Globus pallidus (tissue), 1 donor: Measurements from ENCODE around the gene SRRT.
"Not testable (repeated sequence)": the region's sequence is repeated elsewhere in the genome, so short reads cannot be mapped to it uniquely, and the experiment has no call there.

ENCODE experiments used
- DNase-seq: peaks from one replicate; pipeline ENCODE4 v3.0.0-alpha.2; 2015; ENCODE audit warnings: low spot score

SRRT gene

DNA sequence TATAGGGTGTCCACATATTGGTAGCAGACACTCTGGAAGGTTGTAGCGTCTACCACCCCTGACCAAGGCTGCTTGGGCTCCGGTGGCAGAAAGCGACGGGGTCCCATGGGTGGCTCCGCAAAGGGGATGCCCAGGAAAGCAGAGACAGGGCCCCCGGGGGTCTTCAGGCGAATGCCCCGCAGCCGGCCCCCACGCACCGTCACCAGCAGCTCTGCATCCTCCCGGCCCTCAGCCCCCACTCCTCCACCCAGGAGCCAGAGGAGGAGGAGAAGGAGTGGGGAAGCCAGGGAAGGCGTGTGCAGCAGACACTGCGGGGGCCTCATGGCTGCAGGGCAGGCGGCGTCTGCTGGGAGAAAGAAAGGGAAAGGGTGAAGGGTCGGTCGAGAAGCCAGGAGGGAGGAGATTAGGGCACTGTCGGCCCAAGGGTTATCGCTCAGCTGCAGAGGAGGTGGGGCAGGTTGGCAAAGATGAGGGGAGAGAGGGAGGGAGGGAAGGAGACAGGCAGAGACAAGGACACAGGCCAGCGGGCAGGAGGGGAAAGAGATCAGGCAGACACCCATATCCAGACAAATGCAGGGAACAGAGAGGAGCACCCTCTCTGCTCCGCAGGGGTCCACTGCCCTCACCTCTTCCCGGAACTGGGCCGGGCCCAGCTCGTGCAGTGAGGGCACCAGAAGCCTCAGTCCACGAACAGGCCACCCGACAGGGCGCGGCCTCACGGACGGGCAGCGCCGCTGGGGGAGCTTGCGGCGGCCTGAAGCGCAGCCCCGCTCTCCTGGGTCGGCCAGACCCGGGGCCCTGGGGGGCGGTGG lies 19.2 kb downstream of the SRRT start:
- DNase-seq, result no peak

DNA sequence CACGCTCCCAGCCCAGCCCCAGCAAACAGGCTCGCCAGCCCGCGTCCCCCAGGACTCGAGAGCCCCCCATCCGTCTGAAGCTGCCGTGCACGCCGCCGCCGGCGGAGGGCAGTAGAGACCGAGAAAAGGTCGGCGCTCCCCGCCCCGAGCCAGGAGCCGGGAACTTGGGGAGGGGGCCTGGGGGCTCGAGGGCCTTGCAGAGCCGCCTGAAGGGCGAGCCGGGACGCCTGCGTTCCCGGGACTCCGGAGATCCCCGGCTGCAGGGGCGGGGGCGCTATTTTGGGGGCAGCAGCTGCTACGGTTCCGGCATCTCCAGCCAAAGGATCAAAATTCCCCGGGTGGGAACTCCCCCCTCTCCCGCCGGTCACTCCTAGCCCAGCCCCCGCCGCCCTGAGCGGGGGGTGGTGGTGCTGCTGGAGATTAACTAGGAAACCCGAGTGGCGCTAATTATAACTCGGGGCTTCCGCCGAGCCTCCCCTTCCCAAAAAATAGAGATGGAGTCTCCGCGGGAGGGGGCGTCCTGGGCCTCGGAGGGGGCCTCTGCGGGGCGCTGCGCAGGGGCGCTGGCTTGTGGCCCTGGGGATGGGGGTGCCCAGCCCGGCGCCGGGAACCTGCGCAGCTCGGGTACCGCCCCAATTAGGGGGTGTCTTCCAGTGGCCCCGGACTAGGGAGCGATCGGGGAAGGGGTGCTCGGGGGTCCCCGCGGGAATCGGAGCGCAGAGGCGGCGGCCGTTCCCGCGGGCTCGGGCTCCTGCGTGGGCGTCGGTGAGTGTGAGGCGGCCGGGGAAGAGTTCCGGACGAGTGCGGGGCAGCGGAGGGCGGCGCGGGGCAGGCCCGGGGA lies 20.2 kb downstream of the SRRT start:
- DNase-seq, result no peak

DNA sequence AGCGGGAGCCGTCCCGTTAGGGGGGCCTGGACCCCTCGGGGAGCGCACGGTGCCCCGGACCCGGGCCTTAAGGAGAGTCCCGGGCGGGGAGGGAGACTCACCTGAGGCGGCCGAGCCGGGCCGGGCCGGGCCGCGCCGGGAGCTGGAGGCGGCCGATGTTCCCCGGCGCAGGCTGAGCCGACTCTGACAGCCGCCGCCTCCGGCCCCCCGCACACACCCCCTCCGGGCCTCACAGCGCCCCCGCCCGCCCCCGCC lies 20.7 kb downstream of the SRRT start, which contains the start of gene ACHE:
Gene ACHE, minus strand, starts transcription at position 188 of the 255 bp plus-strand sequence. CDS start 1,656 bp downstream, outside the sequence.
- no peak for DNase-seq

DNA sequence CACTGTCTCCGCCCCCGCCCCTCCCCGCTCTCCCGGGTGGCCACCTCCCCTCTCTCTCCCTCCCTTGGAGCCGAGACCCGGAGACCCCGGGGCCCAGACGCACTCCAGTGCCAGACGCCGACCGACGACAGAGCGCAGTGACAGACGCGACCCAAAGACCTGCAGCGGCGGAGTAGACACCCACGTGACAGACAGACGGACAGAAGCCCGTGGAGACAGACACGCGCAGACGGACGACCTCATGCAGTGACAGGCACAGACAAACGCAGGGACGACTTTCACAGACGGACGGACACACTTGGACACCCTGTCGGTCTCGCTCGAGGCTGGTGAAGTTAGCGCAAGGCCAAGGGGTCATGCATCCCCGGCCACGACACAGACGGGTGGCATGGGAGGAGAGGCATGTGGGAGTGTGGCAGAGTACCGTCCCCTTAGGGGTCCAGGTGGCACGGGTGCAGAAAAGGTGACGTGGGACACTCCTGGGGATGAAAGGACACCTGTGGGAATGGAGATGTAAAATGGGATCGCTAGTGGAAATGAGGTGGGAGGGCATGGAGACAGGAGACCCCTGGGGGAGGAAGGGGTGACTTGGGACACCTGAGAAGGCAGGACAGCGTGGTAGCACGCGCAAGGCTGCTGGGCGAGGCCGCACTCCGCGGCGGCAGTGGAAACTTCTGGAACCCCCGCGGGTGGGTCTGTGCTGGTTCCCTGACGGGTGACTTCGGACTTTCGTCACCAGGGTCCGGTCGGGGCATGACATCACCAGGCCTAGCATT lies 21.2 kb downstream of the SRRT start:
- no peak for DNase-seq

DNA sequence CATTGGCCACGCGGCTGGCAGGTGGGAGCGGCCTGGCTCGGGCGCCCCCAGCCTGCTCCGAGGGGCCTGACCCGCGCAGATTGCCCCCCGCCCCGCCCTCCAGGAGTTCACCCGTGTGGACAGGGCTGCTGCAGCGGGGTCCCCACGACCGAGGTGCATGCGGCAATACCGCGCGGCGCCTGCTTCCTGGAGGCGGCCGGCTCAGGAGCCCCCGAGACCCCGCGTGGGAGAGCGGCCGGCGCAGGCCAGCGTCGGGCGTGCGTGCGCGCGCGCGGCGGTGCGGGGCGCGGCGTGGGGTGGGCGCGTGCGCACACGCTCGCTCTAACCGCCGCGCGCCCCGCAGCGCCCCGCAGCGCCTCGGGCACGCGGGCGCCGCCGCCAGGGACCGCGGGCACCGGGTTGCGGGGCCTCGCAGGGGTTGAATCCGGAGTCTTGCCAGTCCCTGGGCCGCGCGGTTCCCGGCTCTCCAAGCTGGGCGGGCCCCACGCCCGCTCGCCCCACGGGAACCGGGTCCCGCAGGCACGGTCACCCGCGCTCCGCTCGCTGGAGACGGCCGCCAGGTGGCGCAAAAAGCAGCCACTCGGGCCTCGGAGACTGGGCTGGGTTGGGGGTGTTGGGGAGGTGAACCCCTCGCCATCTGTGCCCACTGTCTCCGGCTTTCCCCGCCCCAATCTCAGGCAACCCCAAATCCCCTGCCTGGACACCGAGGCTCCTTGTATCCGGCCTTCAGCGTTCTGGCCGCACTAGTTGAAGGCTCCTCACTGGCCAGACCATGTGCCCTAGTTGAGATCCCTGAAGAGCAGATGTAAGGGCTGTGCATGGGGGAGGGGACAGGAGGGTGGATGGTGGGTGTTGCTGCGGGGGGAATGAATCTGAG lies 22.1 kb downstream of the SRRT start:
- no peak for DNase-seq

DNA sequence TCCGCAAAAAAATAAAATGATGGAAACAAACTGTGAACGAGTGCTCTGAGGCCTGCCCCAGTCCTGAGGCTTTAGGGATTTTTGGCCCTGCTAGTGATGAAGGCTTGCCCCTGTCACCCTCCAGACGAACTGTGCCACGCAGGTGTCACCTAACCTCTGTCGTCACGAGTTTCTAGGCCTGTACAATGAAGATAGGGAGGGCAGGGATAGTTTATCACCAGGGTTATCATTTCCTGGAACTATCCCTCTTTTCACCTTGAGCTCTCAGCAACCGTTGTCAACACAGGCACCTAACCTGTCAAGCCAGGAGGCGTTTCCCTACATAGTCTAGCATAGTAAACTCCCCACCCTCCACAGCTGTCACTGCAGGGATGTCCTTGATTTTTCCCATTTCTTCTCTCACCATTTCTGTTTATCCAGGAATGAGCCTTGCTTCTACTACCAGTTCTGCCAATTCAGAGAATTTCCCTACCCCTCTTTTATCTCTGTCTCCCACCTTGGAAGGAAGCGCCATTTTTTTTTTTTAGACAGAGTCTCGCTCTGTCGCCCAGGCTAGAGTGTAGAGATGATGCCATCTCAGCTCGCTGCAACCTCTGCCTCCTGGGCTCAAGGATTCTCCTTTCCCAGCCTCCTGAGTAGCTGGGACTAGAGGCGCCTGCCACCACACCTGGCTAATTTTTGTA lies 23.0 kb downstream of the SRRT start:
- no peak for DNase-seq

DNA sequence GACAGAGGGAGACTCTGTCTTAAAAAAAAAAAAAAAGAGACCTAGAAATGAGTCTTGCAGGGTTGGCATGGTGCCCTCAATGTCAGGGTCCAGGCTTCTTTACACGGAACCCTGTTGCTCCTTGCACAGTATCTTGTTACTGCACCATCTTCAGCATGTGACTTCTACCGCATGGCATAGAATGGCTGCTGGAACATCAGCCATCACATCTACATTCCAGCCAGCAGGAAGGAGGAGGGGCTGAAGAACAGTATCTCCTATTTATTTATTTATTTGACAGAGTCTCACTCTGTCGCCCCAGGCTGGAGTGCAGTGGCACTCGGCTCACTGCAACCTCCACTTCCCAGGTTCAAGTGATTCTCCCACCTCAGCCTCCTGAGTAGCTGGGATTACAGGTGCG lies 24.5 kb downstream of the SRRT start:
- no peak for DNase-seq

DNA sequence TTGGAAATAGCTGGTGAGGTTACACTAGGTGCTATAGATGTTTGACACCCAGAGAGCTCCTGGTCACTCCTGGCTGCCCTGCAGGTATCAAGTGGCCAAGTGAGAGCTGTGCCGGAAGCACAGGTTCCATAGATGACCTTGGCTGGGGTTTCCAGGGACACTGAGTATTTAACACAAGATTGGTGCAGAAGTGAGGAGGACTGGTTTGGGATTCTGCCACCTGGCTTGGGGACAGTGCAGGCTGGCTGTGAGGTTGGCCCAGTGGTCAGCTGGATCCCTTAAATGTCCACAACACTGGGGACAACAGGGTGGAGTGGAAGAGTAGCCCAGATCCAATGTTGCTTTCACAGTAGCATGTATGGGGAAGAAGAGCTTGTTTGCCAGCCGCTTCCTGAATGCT lies 26.1 kb downstream of the SRRT start:
- DNase-seq, result no peak

DNA sequence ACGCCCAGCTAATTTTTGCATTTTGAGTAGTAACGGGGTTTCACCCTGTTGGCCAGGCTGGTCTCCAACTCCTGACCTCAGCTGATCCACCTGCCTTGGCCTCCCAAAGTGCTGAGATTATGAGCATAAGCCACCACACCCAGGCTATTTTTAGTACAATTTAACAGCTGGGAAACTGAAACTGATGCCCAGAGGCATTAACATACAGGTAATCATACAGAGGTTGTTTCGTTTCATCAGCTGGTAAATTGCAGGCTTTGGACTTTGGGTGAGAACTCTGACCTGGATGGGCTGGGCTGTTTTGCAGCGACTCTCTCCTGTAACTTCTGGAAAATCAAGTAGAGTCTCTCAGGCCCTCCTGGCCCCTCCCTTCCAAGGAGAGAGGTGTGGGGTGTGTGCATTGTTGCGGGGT lies 27.0 kb downstream of the SRRT start:
- DNase-seq, result no peak

DNA sequence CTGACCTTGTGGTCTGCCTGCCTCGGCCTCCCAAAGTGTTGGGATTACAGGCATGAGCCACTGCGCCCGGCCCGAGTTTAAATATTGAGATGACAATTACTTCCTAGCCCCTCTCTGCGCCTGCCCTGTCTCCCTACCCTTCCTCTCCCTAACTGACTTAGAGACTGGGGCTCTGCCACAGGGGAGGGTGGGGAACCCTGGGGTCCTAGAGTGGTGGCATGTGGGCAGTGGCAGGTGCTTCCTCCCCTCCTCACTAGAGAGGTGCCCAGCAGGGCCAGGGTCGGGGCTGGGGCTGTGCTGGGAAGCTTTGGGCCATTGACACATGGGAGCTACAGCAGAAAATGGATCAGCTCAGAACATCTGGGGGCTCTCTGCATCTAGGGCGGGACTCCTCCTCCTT lies 27.7 kb downstream of the SRRT start:
- no peak for DNase-seq

DNA sequence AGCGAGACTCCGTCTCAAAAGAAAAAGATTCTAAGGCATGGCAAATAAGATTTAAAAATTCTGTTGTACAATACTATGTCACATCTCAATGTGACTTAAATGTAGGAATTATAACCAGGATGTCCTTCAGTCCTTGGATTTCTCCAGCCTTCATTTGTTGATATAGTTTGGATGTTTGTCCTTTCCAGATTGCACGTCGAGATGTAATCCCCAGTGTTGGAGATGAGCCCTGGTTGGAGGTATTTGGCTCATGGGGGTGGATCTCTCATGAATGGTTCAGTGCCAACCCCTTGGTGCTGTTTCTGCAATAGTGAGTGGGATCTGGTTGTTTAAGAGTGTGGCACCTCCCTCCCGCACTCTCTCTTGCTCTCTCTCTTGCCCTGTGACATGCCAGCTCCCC lies 33.6 kb downstream of the SRRT start:
- DNase-seq, result no peak

DNA sequence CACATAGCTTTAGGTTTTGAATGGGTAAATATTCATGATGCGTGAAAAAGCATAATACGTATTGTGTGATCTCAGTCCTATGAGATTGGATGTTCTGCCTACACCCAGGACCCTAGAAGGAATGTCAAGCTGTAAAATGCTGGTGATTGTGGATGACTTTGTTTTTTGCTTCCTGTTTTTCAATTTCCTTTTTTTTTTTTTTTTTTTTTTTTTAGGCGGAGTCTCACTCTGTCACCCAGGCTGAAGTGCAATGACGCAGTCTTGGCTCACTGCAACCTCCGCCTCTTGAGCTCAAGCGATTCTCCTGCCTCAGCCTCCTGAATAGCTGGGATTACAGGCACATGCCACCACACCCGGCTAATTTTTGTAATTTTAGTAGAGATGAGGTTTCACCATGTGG lies 35.5 kb downstream of the SRRT start:
- DNase-seq, result not testable (repeated sequence)

DNA sequence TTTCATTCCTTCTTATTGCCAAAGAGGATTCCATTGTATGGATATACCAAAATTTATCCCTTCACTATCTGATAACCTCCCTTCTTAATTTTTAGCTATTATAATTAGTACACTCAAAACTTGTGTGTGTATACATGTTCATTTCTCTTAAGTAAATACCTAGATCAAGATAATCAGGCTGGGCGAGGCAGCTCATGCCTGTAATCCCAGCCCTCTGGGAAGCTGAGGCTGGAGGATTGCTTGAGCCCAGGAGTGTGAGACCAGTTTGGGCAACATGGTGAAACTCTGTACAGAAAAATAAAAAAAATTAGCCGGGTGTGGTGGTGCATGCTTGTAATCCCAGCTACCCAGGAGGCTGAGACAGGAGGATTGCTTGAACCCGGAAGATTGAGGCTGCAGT lies 36.6 kb downstream of the SRRT start:
- no peak for DNase-seq

DNA sequence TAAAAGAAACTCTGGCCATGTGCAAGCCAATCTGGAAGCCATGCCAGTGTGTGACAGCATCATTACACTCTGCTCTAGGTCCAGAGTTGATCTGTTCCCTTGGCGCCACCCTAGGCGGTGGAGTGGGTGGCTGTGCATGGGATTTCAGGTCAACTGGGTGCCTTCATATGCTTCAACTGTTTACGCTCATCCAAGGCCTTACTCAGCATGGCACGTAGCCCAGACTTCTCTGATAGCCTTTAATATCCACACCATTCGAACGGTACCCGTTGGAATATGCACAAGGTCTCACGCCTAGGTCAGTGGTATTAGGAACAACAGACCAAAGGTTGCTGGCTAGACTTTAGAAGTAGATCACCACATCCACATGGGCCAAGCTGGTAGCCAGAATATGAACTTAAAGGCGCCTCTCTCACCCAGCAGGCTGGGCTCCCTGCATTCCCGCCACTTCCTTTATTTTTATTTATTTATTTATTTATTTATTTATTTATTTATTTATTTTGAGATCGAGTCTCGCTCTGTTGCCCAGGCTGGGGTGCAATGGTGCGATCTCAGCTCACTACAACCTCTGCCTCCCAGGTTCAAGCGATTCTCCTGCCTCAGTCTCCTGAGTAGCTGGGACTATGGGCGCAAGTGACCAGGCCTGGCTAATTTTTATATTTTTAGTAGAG lies 39.4 kb downstream of the SRRT start:
- no peak for DNase-seq

DNA sequence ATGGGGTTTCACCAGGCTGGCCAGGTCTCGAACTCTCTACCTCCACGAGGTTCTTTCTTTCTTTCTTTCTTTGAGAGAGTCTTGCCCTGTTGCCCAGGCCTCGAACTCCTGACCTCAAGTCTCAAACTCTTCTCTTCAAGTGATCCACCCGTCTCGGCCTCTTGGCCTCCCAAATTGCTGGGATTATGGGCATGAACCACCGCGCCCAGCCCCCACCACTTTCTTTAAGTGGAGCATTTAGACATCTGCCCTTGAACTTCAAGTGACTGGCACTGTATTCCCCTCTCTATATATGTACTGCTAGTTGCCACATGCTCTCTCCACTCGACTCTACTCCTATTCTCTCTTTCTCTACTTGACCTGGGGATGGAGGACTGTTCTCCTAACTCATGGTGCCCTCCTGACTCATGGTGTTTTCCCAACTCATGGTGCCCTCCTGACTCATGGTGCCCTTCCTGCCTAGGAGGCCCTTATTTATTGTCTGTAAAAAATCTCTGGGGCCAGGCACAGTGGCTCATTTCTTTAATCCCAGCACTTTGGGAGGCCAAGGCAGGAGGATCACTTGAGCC lies 40.1 kb downstream of the SRRT start:
- no peak for DNase-seq

DNA sequence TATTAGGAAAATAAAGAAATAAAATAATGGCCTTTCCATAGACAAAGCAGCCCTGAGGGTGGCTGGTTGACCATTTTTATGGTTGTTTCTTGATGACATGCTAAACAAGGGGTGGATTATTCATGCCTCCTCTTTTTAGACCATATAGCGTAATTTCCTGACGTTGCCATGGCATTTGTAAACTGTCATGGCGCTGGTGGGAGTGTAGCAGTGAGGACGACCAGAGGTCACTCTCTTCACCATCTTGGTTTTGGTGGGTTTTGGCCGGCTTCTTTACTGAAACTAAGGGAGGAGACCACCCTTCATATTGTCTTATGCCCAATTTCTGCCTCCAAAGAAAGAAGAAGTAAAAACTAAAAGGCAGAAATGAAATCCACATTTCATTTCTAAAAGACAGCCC lies 44.4 kb downstream of the SRRT start:
- not testable (repeated sequence) for DNase-seq

DNA sequence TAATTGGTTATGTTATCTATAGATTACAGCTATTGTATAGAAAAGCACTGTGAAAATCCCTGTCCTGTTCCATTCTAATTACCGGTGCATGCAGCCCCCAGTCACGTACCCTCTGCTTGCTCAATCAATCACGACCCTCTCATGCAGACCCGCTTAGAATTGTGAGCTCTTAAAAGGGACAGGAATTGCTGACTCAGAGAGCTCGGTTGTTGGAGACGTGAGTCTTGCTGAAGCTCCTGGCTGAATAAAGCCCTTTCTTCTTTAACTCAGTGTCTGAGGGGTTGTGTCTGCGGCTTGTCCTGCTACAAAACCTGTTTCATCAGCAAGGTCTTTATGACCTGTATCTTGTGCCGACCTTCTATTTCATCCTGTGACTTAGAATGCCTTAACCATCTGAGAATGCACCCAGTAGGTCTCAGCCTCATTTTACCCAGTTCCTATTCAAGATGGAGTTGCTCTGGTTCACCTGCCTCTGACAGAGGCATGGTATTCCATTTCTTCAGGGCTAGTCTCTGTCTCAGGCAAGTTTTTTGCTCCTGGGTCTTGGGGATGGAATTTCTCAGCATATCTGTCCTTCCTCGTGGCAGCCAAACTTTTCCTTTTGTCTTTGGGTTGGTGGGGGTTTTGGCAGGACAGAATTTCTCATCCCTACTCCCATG lies 45.0 kb downstream of the SRRT start:
- not testable (repeated sequence) for DNase-seq

DNA sequence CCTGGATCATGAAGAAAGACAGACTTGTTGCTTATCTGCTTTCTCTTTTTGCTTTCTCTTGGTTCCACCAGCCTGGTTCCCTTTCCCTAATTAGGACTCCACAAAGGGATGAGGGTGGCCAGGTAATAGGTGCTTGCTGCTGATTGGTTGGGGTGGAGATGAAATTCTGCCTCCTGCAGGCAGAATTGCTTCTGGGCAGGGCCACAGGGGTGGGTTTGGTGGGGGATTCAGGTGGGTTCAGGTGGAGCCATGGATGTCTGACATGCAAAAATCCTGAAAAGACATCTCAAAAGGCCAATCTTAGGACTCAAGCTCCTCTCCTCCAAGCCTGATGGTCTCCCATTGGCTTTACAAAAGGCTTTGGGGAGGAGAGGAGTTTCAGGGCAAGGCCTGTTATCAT lies 46.1 kb downstream of the SRRT start:
- no peak for DNase-seq

DNA sequence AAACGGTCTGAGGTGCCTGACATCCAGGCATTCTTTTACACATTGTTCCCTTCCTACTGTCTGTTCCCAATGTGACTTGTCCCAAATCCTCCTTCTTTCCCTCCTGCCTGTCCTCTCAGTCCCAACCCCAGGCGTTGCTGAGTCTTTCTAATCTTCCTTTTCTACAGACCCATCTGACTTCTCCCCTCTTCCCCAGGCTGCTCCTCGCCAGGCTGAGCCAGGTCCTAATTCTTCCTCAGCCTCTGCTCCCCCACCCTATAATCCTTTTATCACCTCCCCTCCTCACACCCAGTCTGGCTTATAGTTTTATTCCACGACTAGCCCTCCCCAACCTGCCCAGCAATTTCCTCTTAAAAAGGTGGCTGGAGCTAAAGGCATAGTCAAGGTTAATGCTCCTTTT lies 48.7 kb downstream of the SRRT start:
- DNase-seq, result not testable (repeated sequence)

DNA sequence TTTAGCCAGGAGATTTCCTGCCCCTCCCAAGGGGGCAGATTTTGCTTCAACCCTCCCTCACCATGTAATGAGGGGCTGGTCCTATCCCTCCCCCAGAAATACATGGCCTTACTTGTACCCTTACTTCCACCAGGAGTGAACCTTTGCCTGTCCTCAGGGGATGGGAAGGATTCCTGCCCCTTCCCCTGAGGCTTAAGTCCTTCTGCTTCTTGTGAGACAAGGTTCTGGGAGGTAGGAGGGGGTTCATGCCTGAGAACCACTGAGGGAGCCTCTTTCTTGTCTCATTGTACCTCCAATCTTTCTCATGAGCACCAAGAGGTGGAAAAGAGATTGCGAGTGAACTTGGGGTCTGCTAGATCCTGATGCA lies 54.9 kb downstream of the SRRT start:
- no peak for DNase-seq
